ENCODE measurements around the gene DMAC2L.

Gene DMAC2L

GRCh38 chr14:50311972-50312733, at the start of gene DMAC2L, which contains the start of gene L2HGDH:
Gene DMAC2L (plus strand): TSS chr14:50312324. CDS start chr14:50321488, 9,164 bp downstream.
Gene L2HGDH (minus strand): TSS chr14:50312229. CDS start chr14:50312150, 79 bp downstream.
- H3K27me3 Mint-ChIP-seq (ENCODE audit: low read depth) = no peaks in the 10 kb centered on the region
- peak within 1 kb of the TSS; percentile 93 for H3K4me3 Mint-ChIP-seq
- peaks cover 5% of the 10 kb centered on the region for H3K9me3 Mint-ChIP-seq
- peaks cover 34% of the 10 kb centered on the region for H3K4me1 Mint-ChIP-seq (ENCODE audit: low read depth)
- peak within 1 kb of the TSS; percentile 97 for H3K27ac Mint-ChIP-seq
- peaks cover 14% of the 10 kb centered on the region for H3K36me3 Mint-ChIP-seq (ENCODE audit: low read depth)

GRCh38 chr14:50262865-50263264, 49.3 kb upstream of the DMAC2L start:
- Mint-ChIP-seq H3K27me3 (ENCODE audit: low read depth) (no peaks in the 10 kb centered on the region), H3K36me3 (ENCODE audit: low read depth) (peaks cover 2% of the 10 kb centered on the region), H3K4me3 (no peak overlapping the region), H3K27ac (no peak overlapping the region), H3K9me3 (no peaks in the 10 kb centered on the region), H3K4me1 (ENCODE audit: low read depth) (peaks cover 3% of the 10 kb centered on the region)

- Mint-ChIP-seq H3K27ac (no peak overlapping the region), H3K36me3 (ENCODE audit: low read depth) (peaks cover 2% of the 10 kb centered on the region), H3K4me1 (ENCODE audit: low read depth) (no peaks in the 10 kb centered on the region), H3K27me3 (ENCODE audit: low read depth) (no peaks in the 10 kb centered on the region), H3K9me3 (no peaks in the 10 kb centered on the region), H3K4me3 (no peak overlapping the region)
These were observed 48.8 kb upstream of the DMAC2L start for GRCh38 chr14:50263321-50263720.

GRCh38 chr14:50265029-50265428, 47.1 kb upstream of the DMAC2L start:
- H3K27ac Mint-ChIP-seq = no peak overlapping the region
- H3K4me3 Mint-ChIP-seq = no peak overlapping the region
- H3K4me1 Mint-ChIP-seq (ENCODE audit: low read depth) = no peaks in the 10 kb centered on the region
- no peaks in the 10 kb centered on the region for H3K27me3 Mint-ChIP-seq (ENCODE audit: low read depth)
- no peaks in the 10 kb centered on the region for H3K9me3 Mint-ChIP-seq
- peaks cover 2% of the 10 kb centered on the region for H3K36me3 Mint-ChIP-seq (ENCODE audit: low read depth)

- Mint-ChIP-seq H3K9me3 (no peaks in the 10 kb centered on the region), H3K4me1 (ENCODE audit: low read depth) (no peaks in the 10 kb centered on the region), H3K27me3 (ENCODE audit: low read depth) (no peaks in the 10 kb centered on the region), H3K36me3 (ENCODE audit: low read depth) (no peaks in the 10 kb centered on the region), H3K27ac (no peak overlapping the region), H3K4me3 (no peak overlapping the region)
These were observed 41.2 kb upstream of the DMAC2L start for GRCh38 chr14:50270932-50271331.

GRCh38 chr14:50272498-50272897, 39.6 kb upstream of the DMAC2L start:
- H3K36me3 Mint-ChIP-seq (ENCODE audit: low read depth) = peaks cover 3% of the 10 kb centered on the region
- H3K27ac Mint-ChIP-seq = no peak overlapping the region
- H3K4me1 Mint-ChIP-seq (ENCODE audit: low read depth) = no peaks in the 10 kb centered on the region
- H3K27me3 Mint-ChIP-seq (ENCODE audit: low read depth) = no peaks in the 10 kb centered on the region
- no peak overlapping the region for H3K4me3 Mint-ChIP-seq
- H3K9me3 Mint-ChIP-seq = no peaks in the 10 kb centered on the region

- Mint-ChIP-seq H3K9me3 (no peaks in the 10 kb centered on the region), H3K4me1 (ENCODE audit: low read depth) (no peaks in the 10 kb centered on the region), H3K36me3 (ENCODE audit: low read depth) (peaks cover 5% of the 10 kb centered on the region), H3K27ac (no peak overlapping the region), H3K27me3 (ENCODE audit: low read depth) (no peaks in the 10 kb centered on the region), H3K4me3 (no peak overlapping the region)
These were observed 26.3 kb upstream of the DMAC2L start for GRCh38 chr14:50285861-50286260.

- H3K4me3 Mint-ChIP-seq = no peak overlapping the region
- H3K27me3 Mint-ChIP-seq (ENCODE audit: low read depth) = no peaks in the 10 kb centered on the region
- H3K4me1 Mint-ChIP-seq (ENCODE audit: low read depth) = no peaks in the 10 kb centered on the region
- H3K9me3 Mint-ChIP-seq = no peaks in the 10 kb centered on the region
- peaks cover 8% of the 10 kb centered on the region for H3K36me3 Mint-ChIP-seq (ENCODE audit: low read depth)
- H3K27ac Mint-ChIP-seq = no peak overlapping the region
These were observed 24.0 kb upstream of the DMAC2L start for GRCh38 chr14:50288146-50288545.

GRCh38 chr14:50290306-50290705, 21.8 kb upstream of the DMAC2L start:
- Mint-ChIP-seq H3K4me3 (no peak overlapping the region), H3K9me3 (no peaks in the 10 kb centered on the region), H3K4me1 (ENCODE audit: low read depth) (no peaks in the 10 kb centered on the region), H3K27me3 (ENCODE audit: low read depth) (no peaks in the 10 kb centered on the region), H3K36me3 (ENCODE audit: low read depth) (peaks cover 10% of the 10 kb centered on the region), H3K27ac (no peak overlapping the region)

- Mint-ChIP-seq H3K27ac (no peak overlapping the region), H3K36me3 (ENCODE audit: low read depth) (peaks cover 11% of the 10 kb centered on the region), H3K9me3 (no peaks in the 10 kb centered on the region), H3K27me3 (ENCODE audit: low read depth) (no peaks in the 10 kb centered on the region), H3K4me3 (no peak overlapping the region), H3K4me1 (ENCODE audit: low read depth) (peaks cover 1% of the 10 kb centered on the region)
These were observed 12.5 kb upstream of the DMAC2L start for GRCh38 chr14:50299585-50299984.

- Mint-ChIP-seq H3K27ac (no peak overlapping the region), H3K9me3 (no peaks in the 10 kb centered on the region), H3K4me3 (no peak overlapping the region), H3K36me3 (ENCODE audit: low read depth) (peaks cover 11% of the 10 kb centered on the region), H3K4me1 (ENCODE audit: low read depth) (peaks cover 1% of the 10 kb centered on the region), H3K27me3 (ENCODE audit: low read depth) (no peaks in the 10 kb centered on the region)
These were observed 10.2 kb upstream of the DMAC2L start for GRCh38 chr14:50301914-50302313.

- H3K4me1 Mint-ChIP-seq (ENCODE audit: low read depth) = no peaks in the 10 kb centered on the region
- H3K4me3 Mint-ChIP-seq = no peak overlapping the region
- no peak overlapping the region for H3K27ac Mint-ChIP-seq
- no peaks in the 10 kb centered on the region for H3K27me3 Mint-ChIP-seq (ENCODE audit: low read depth)
- H3K36me3 Mint-ChIP-seq (ENCODE audit: low read depth) = peaks cover 5% of the 10 kb centered on the region
- H3K9me3 Mint-ChIP-seq = no peaks in the 10 kb centered on the region
These were observed 8.2 kb upstream of the DMAC2L start for GRCh38 chr14:50303744-50304471.

GRCh38 chr14:50308363-50308915, 3.7 kb upstream of the DMAC2L start:
- H3K9me3 Mint-ChIP-seq = no peaks in the 10 kb centered on the region
- no peak overlapping the region for H3K27ac Mint-ChIP-seq
- no peaks in the 10 kb centered on the region for H3K36me3 Mint-ChIP-seq (ENCODE audit: low read depth)
- no peaks in the 10 kb centered on the region for H3K27me3 Mint-ChIP-seq (ENCODE audit: low read depth)
- H3K4me3 Mint-ChIP-seq = no peak overlapping the region
- H3K4me1 Mint-ChIP-seq (ENCODE audit: low read depth) = peaks cover 16% of the 10 kb centered on the region

- Mint-ChIP-seq H3K4me3 (peak overlapping the region; percentile 67), H3K27ac (peak overlapping the region; percentile 74), H3K9me3 (peaks cover 5% of the 10 kb centered on the region), H3K36me3 (ENCODE audit: low read depth) (peaks cover 7% of the 10 kb centered on the region), H3K4me1 (ENCODE audit: low read depth) (peaks cover 25% of the 10 kb centered on the region), H3K27me3 (ENCODE audit: low read depth) (no peaks in the 10 kb centered on the region)
These were observed 1.7 kb upstream of the DMAC2L start for GRCh38 chr14:50310445-50310844.

Measured in T-helper 1 cell treated with Interleukin-12 subunit alpha and Interleukin-12 subunit beta and Interleukin-4 antibody, amounts not matched to agents 30 μg/mL and 1 μg/mL, for 36 hours (primary cell).